ENCODE data around the gene NAGS. TPM values are rescaled to one million over a fixed set of nuclear protein-coding genes. Genes with fewer than 3 reads are reported as not detected.
"Not testable (repeated sequence)": the region's sequence is repeated elsewhere in the genome, so short reads cannot be mapped to it uniquely, and the experiment has no call there.

The NAGS gene
- total RNA-seq (under 1 TPM in 2 of 4 donors, not detected in 2; 0.20 to 0.28 TPM), polyA plus RNA-seq (10 to 100 TPM in 1 of 3 donors, under 1 TPM in 2; 0.10 to 13.5 (median 0.11) TPM)
- long read RNA-seq, donor 1: 0 reads
- long read RNA-seq, donor 2, partial matches to known transcripts: 1 of 1 reads
- long read RNA-seq, donor 2, other reads (novel, unspliced or antisense): 0 of 1 reads

- WGBS, 3 donors: 9 to 13% (median 12%) methylated on average over 24 to 25 of the region's 25 CpGs
- TF ChIP-seq, protein P1, sequence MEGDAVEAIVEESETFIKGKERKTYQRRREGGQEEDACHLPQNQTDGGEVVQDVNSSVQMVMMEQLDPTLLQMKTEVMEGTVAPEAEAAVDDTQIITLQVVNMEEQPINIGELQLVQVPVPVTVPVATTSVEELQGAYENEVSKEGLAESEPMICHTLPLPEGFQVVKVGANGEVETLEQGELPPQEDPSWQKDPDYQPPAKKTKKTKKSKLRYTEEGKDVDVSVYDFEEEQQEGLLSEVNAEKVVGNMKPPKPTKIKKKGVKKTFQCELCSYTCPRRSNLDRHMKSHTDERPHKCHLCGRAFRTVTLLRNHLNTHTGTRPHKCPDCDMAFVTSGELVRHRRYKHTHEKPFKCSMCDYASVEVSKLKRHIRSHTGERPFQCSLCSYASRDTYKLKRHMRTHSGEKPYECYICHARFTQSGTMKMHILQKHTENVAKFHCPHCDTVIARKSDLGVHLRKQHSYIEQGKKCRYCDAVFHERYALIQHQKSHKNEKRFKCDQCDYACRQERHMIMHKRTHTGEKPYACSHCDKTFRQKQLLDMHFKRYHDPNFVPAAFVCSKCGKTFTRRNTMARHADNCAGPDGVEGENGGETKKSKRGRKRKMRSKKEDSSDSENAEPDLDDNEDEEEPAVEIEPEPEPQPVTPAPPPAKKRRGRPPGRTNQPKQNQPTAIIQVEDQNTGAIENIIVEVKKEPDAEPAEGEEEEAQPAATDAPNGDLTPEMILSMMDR (IDR thresholded peaks at IDR 0.05): no peak
- Histone ChIP-seq H3K27ac (no peak within 1 kb of the TSS), H3K9me3 (no peaks in the 10 kb centered on the region), H3K4me3 (peak within 1 kb of the TSS; percentile 69), H3K4me1 (peaks cover 30% of the 10 kb centered on the region), H3K36me3 (ENCODE audit: insufficient read depth in 1 of 2, low read depth in 1 of 2) (peaks cover 0 to 2% of the 10 kb centered on the region in 2 donors), H3K27me3 (ENCODE audit: insufficient read depth in 3 of 3, low read length in 2 of 3) (peaks cover 0 to 49% (median 19%) of the 10 kb centered on the region in 3 donors)
- no peak for ATAC-seq
- intact Hi-C loops (cut with DNase I): no loop called here
- DNase-seq: peak; percentile 24 to 47
Observed at GRCh38 chr17:44004077-44004760, at the start of gene NAGS. TSS of gene NAGS (plus strand) at chr17:44004622. CDS start at chr17:44004664, 42 bp downstream.

- intact Hi-C loops (cut with DNase I): no loop called here
- Histone ChIP-seq H3K4me1 (no peaks in the 10 kb centered on the region), H3K27me3 (ENCODE audit: insufficient read depth in 3 of 3, low read length in 2 of 3) (peaks cover 3 to 42% (median 25%) of the 10 kb centered on the region in 3 donors)
Observed at GRCh38 chr17:43956222-43956621, 48.2 kb upstream of the NAGS start.

GRCh38 chr17:43958748-43959352 is 45.6 kb upstream of the NAGS start:
- H3K4me3 ChIP-seq: no peak overlapping the region
- H3K9me3 ChIP-seq: no peaks in the 10 kb centered on the region
- DNase-seq: no peak
- no peak for ATAC-seq
- TF ChIP-seq, protein P1 (IDR thresholded peaks at IDR 0.05): no peak
- peaks cover 3 to 20% (median 11%) of the 10 kb centered on the region in 3 donors for H3K27me3 ChIP-seq (ENCODE audit: insufficient read depth in 3 of 3, low read length in 2 of 3)
- intact Hi-C loops (cut with DNase I): no loop called here
- H3K27ac ChIP-seq: no peak overlapping the region
- H3K4me1 ChIP-seq: no peaks in the 10 kb centered on the region
- 59 to 73% (median 69%) methylated on average over 2 of the region's 2 CpGs for WGBS, 3 donors
- H3K36me3 ChIP-seq (ENCODE audit: insufficient read depth in 1 of 2, low read depth in 1 of 2): no peaks in the 10 kb centered on the region

More at GRCh38 chr17:43956222-43956621, 48.2 kb upstream of the NAGS start:
- Histone ChIP-seq H3K36me3 (ENCODE audit: insufficient read depth in 1 of 2, low read depth in 1 of 2) (no peaks in the 10 kb centered on the region), H3K27ac (no peak overlapping the region), H3K9me3 (no peaks in the 10 kb centered on the region), H3K4me3 (no peak overlapping the region)
- 75 to 87% (median 81%) methylated on average over 8 of the region's 8 CpGs for WGBS, 3 donors
- TF ChIP-seq, protein P1 (IDR thresholded peaks at IDR 0.05): no peak
- no peak for DNase-seq
- no peak for ATAC-seq

DNA sequence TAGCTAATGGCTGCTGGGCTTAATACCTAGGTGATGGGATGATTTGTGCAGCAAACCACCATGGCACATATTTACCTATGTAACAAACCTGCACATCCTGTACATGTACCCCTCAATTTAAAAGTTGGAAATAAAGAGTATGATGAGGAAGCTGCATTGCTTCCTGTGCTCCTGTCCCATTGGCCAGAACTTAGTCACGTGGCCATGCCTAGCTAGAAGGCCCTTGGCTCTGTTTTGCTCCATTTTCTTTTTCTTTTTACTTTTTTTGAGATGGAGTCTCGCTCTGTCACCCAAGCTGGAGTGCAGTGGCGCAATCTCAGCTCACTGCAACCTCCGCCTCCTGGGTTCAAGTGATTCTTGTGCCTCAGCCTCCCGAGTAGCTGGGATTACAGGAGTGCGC is 43.1 kb upstream of the NAGS start:
- H3K4me1 ChIP-seq; DNase-seq; H3K27me3 ChIP-seq (ENCODE audit: insufficient read depth in 3 of 3, low read length in 2 of 3); intact Hi-C loops (cut with DNase I); H3K9me3 ChIP-seq; H3K36me3 ChIP-seq (ENCODE audit: insufficient read depth in 1 of 2, low read depth in 1 of 2); H3K4me3 ChIP-seq; H3K27ac ChIP-seq; ATAC-seq: not testable (repeated sequence)
- WGBS, 3 donors: 87 to 92% (median 90%) methylated on average over 6 of the region's 6 CpGs

DNA sequence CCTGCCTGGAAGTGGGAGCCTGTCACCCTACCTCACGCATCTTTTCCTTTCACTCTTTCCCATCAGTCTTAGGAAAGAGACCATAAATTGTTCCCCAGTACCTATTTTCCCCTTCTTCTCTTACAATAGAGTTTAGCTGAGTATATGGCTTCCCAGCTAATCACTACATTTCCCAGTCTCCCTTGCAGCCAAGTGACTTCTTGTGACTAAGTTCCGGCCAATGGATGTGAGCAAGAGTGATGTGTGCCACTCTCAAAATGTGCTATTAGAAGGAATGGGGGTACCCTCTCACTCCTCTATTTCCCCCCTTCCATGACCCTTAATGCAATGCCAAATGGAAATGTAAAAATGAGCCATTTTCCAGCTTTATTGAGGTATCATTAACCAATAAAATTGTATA is 42.5 kb upstream of the NAGS start:
- Histone ChIP-seq H3K4me3 (no peak overlapping the region), H3K9me3 (no peaks in the 10 kb centered on the region), H3K36me3 (ENCODE audit: insufficient read depth in 1 of 2, low read depth in 1 of 2) (no peaks in the 10 kb centered on the region), H3K27me3 (ENCODE audit: insufficient read depth in 3 of 3, low read length in 2 of 3) (peaks cover 2 to 7% (median 3%) of the 10 kb centered on the region in 3 donors), H3K27ac (no peak overlapping the region), H3K4me1 (no peaks in the 10 kb centered on the region)
- intact Hi-C loops (cut with DNase I): no loop called here
- ATAC-seq (no peak), DNase-seq (no peak)
- WGBS, 3 donors: 73 to 83% (median 74%) methylated on average over 2 of the region's 2 CpGs
- TF ChIP-seq, protein P1 (IDR thresholded peaks at IDR 0.05): no peak
